Measurements from ENCODE around the gene PIK3CB.
"Not testable (repeated sequence)": the region's sequence is repeated elsewhere in the genome, so short reads cannot be mapped to it uniquely, and the experiment has no call there.

The PIK3CB gene

DNA sequence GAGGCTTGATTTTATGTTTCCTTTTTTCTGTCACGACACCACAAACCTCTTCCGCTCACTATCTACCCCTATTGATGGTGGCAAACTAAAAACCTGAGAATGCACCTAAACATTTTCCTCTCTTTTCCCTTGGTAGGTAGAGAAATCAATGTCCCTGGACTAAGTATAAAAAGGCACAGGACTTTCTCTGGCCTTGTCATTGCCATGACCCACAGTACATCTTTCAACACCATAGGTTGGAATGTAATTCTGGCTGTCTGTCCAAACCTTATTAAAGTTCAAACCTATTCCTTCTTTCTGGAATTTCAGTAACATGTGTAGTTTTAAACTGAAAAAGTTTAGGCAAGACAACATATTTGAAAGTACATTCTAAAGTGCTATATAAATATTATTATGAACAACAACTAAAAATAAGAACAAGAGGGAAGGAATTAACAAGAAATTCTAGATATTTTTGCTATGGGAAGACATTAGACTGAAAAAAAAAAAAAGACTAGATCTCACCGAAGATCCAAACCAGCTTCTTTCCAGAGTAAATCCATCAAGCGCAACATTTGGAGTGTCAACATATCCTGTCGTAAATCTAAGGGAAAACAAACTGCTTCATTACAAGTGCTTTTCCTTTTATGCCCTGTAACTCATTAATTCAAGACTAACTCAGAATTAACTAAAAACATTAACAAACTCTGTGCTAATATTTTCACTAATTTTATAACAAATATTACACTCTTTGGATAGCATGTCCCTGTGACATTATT is 153.1 kb downstream of the PIK3CB start:
- no peak overlapping the region for H3K18ac ChIP-seq (ENCODE audit: low read length)
- H2BK15ac ChIP-seq (ENCODE audit: low read length) = no peak overlapping the region
- H3K4ac ChIP-seq (ENCODE audit: low read length) = no peak overlapping the region
- H3K4me3 ChIP-seq (ENCODE audit: low read length in 2 of 2) = no peak overlapping the region
- peaks cover 5 to 47% of the 10 kb centered on the region in 2 donors for H3K36me3 ChIP-seq (replicated peaks in 1 of 2; ENCODE audit: control insufficient read depth in 2 of 2, insufficient read depth in 2 of 2, low read length in 2 of 2)
- DNase-seq (ENCODE audit: low spot score) = no peak
- H2BK12ac ChIP-seq (ENCODE audit: low read length) = no peak overlapping the region
- no peak overlapping the region for H2AFZ ChIP-seq (ENCODE audit: low read length)
- H2BK5ac ChIP-seq (ENCODE audit: low read length) = no peak overlapping the region
- no peaks in the 10 kb centered on the region for H3K4me1 ChIP-seq (ENCODE audit: control insufficient read depth in 2 of 2, insufficient read depth in 1 of 2, low read depth in 1 of 2, low read length in 2 of 2)
- H2AK5ac ChIP-seq (ENCODE audit: low read depth, low read length) = no peak overlapping the region
- peaks cover 0 to 8% of the 10 kb centered on the region in 2 donors for H3K9me3 ChIP-seq (replicated peaks in 1 of 2; ENCODE audit: control insufficient read depth in 2 of 2, insufficient read depth in 1 of 2, low read depth in 1 of 2, low read length in 2 of 2)
- H3K14ac ChIP-seq (ENCODE audit: low read length) = no peak overlapping the region
- no peaks in the 10 kb centered on the region for H3K27me3 ChIP-seq (ENCODE audit: control insufficient read depth in 3 of 3, insufficient read depth in 3 of 3, low read depth in 1 of 3, low read length in 3 of 3)
- no peak overlapping the region for H2BK120ac ChIP-seq (ENCODE audit: low read depth, low read length)
- no peak overlapping the region for H4K8ac ChIP-seq (ENCODE audit: low read depth, low read length)
- WGBS, 2 donors (ENCODE audit: extremely low coverage in 2 of 2, insufficient read length in 2 of 2, insufficient replicate concordance in 1 of 2) = no CpG with 5 or more reads among the region's 5 CpGs
- H3K9ac ChIP-seq (ENCODE audit: low read depth, low read length, poor library complexity) = no peak overlapping the region
- H3K4me2 ChIP-seq (ENCODE audit: insufficient read depth, low read length, poor library complexity, severe bottlenecking) = no peak overlapping the region
- no peak overlapping the region for H4K91ac ChIP-seq (ENCODE audit: low read depth, low read length, poor library complexity)
- no peak overlapping the region for H3K27ac ChIP-seq (replicated peaks; ENCODE audit: low read length)
- H3K23ac ChIP-seq (ENCODE audit: low read depth, low read length, poor library complexity) = no peak overlapping the region
- no peaks in the 10 kb centered on the region for H3K79me1 ChIP-seq (ENCODE audit: low read depth, low read length)

DNA sequence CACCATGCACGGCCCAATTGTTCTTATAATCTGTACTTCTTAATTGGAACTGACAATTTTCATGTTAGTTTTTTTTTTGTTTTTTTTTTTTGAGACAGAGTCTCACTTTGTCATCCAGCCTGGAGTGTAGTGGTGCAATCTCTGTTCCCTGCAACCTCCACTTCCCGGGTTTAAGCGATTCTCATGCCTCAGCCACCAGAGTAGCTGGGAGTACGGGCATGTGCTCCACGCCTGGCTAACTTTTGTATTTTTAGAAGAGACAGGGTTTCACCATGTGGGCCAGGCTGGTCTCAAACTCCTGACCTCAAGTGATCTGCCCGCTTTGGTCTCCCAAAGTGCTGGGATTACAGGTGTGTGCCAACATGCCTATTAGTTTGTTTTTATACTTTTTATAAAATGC is 153.8 kb downstream of the PIK3CB start:
- H2BK12ac ChIP-seq (ENCODE audit: low read length); H4K91ac ChIP-seq (ENCODE audit: low read depth, low read length, poor library complexity); H3K79me1 ChIP-seq (ENCODE audit: low read depth, low read length); H3K27ac ChIP-seq (replicated peaks; ENCODE audit: low read length); H2AK5ac ChIP-seq (ENCODE audit: low read depth, low read length); H3K14ac ChIP-seq (ENCODE audit: low read length); H2BK120ac ChIP-seq (ENCODE audit: low read depth, low read length); H2BK5ac ChIP-seq (ENCODE audit: low read length); H3K23ac ChIP-seq (ENCODE audit: low read depth, low read length, poor library complexity); H3K9ac ChIP-seq (ENCODE audit: low read depth, low read length, poor library complexity); H2AFZ ChIP-seq (ENCODE audit: low read length); H4K8ac ChIP-seq (ENCODE audit: low read depth, low read length); H3K27me3 ChIP-seq (ENCODE audit: control insufficient read depth in 3 of 3, insufficient read depth in 3 of 3, low read depth in 1 of 3, low read length in 3 of 3); H2BK15ac ChIP-seq (ENCODE audit: low read length); H3K4me1 ChIP-seq (ENCODE audit: control insufficient read depth in 2 of 2, insufficient read depth in 1 of 2, low read depth in 1 of 2, low read length in 2 of 2); H3K18ac ChIP-seq (ENCODE audit: low read length); DNase-seq (ENCODE audit: low spot score); H3K4me3 ChIP-seq (ENCODE audit: low read length in 2 of 2); H3K4ac ChIP-seq (ENCODE audit: low read length); H3K4me2 ChIP-seq (ENCODE audit: insufficient read depth, low read length, poor library complexity, severe bottlenecking): not testable (repeated sequence)
- Histone ChIP-seq H3K9me3 (replicated peaks in 1 of 2; ENCODE audit: control insufficient read depth in 2 of 2, insufficient read depth in 1 of 2, low read depth in 1 of 2, low read length in 2 of 2) (peaks cover 0 to 15% of the 10 kb centered on the region in 2 donors), H3K36me3 (replicated peaks in 1 of 2; ENCODE audit: control insufficient read depth in 2 of 2, insufficient read depth in 2 of 2, low read length in 2 of 2) (peaks cover 5 to 46% of the 10 kb centered on the region in 2 donors)
- WGBS, 2 donors (ENCODE audit: extremely low coverage in 2 of 2, insufficient read length in 2 of 2, insufficient replicate concordance in 1 of 2) = no CpG with 5 or more reads among the region's 6 CpGs

- no peak overlapping the region for H4K8ac ChIP-seq (ENCODE audit: low read depth, low read length)
- H2AK5ac ChIP-seq (ENCODE audit: low read depth, low read length) = no peak overlapping the region
- no peaks in the 10 kb centered on the region for H3K79me1 ChIP-seq (ENCODE audit: low read depth, low read length)
- peaks cover 0 to 6% of the 10 kb centered on the region in 2 donors for H3K4me1 ChIP-seq (ENCODE audit: control insufficient read depth in 2 of 2, insufficient read depth in 1 of 2, low read depth in 1 of 2, low read length in 2 of 2)
- WGBS, 2 donors (ENCODE audit: extremely low coverage in 2 of 2, insufficient read length in 2 of 2, insufficient replicate concordance in 1 of 2) = no CpG with 5 or more reads among the region's 5 CpGs
- H3K4me3 ChIP-seq (ENCODE audit: low read length in 2 of 2) = no peak overlapping the region
- H3K9ac ChIP-seq (ENCODE audit: low read depth, low read length, poor library complexity) = no peak overlapping the region
- DNase-seq (ENCODE audit: low spot score) = no peak
- no peak overlapping the region for H2BK5ac ChIP-seq (ENCODE audit: low read length)
- no peak overlapping the region for H2BK15ac ChIP-seq (ENCODE audit: low read length)
- H3K23ac ChIP-seq (ENCODE audit: low read depth, low read length, poor library complexity) = no peak overlapping the region
- no peak overlapping the region for H2BK12ac ChIP-seq (ENCODE audit: low read length)
- H3K14ac ChIP-seq (ENCODE audit: low read length) = no peak overlapping the region
- H3K4me2 ChIP-seq (ENCODE audit: insufficient read depth, low read length, poor library complexity, severe bottlenecking) = no peak overlapping the region
- H2AFZ ChIP-seq (ENCODE audit: low read length) = no peak overlapping the region
- H3K36me3 ChIP-seq (replicated peaks in 1 of 2; ENCODE audit: control insufficient read depth in 2 of 2, insufficient read depth in 2 of 2, low read length in 2 of 2) = peaks cover 7 to 42% of the 10 kb centered on the region in 2 donors
- no peaks in the 10 kb centered on the region for H3K27me3 ChIP-seq (ENCODE audit: control insufficient read depth in 3 of 3, insufficient read depth in 3 of 3, low read depth in 1 of 3, low read length in 3 of 3)
- no peak overlapping the region for H2BK120ac ChIP-seq (ENCODE audit: low read depth, low read length)
- H3K4ac ChIP-seq (ENCODE audit: low read length) = no peak overlapping the region
- H3K27ac ChIP-seq (replicated peaks; ENCODE audit: low read length) = no peak overlapping the region
- peaks cover 2 to 31% of the 10 kb centered on the region in 2 donors for H3K9me3 ChIP-seq (replicated peaks in 1 of 2; ENCODE audit: control insufficient read depth in 2 of 2, insufficient read depth in 1 of 2, low read depth in 1 of 2, low read length in 2 of 2)
- no peak overlapping the region for H4K91ac ChIP-seq (ENCODE audit: low read depth, low read length, poor library complexity)
- no peak overlapping the region for H3K18ac ChIP-seq (ENCODE audit: low read length)
These were observed 155.8 kb downstream of the PIK3CB start for GRCh38 chr3:138678874-138679392.

GRCh38 chr3:138678086-138678485 is 156.6 kb downstream of the PIK3CB start:
- H3K36me3 ChIP-seq (replicated peaks in 1 of 2; ENCODE audit: control insufficient read depth in 2 of 2, insufficient read depth in 2 of 2, low read length in 2 of 2) = peaks cover 7 to 36% of the 10 kb centered on the region in 2 donors
- H2BK12ac ChIP-seq (ENCODE audit: low read length) = no peak overlapping the region
- no peak overlapping the region for H2AK5ac ChIP-seq (ENCODE audit: low read depth, low read length)
- no peak overlapping the region for H3K4me2 ChIP-seq (ENCODE audit: insufficient read depth, low read length, poor library complexity, severe bottlenecking)
- no peak overlapping the region for H4K91ac ChIP-seq (ENCODE audit: low read depth, low read length, poor library complexity)
- H2BK15ac ChIP-seq (ENCODE audit: low read length) = no peak overlapping the region
- H3K4ac ChIP-seq (ENCODE audit: low read length) = no peak overlapping the region
- no peak overlapping the region for H2AFZ ChIP-seq (ENCODE audit: low read length)
- no peaks in the 10 kb centered on the region for H3K27me3 ChIP-seq (ENCODE audit: control insufficient read depth in 3 of 3, insufficient read depth in 3 of 3, low read depth in 1 of 3, low read length in 3 of 3)
- no peak overlapping the region for H2BK120ac ChIP-seq (ENCODE audit: low read depth, low read length)
- H3K27ac ChIP-seq (replicated peaks; ENCODE audit: low read length) = no peak overlapping the region
- H3K4me1 ChIP-seq (ENCODE audit: control insufficient read depth in 2 of 2, insufficient read depth in 1 of 2, low read depth in 1 of 2, low read length in 2 of 2) = peaks cover 0 to 13% of the 10 kb centered on the region in 2 donors
- no peaks in the 10 kb centered on the region for H3K79me1 ChIP-seq (ENCODE audit: low read depth, low read length)
- no peak for DNase-seq (ENCODE audit: low spot score)
- no peak overlapping the region for H3K23ac ChIP-seq (ENCODE audit: low read depth, low read length, poor library complexity)
- no peak overlapping the region for H3K9ac ChIP-seq (ENCODE audit: low read depth, low read length, poor library complexity)
- H3K18ac ChIP-seq (ENCODE audit: low read length) = no peak overlapping the region
- H3K14ac ChIP-seq (ENCODE audit: low read length) = no peak overlapping the region
- no CpG with 5 or more reads among the region's 1 CpG for WGBS, 2 donors (ENCODE audit: extremely low coverage in 2 of 2, insufficient read length in 2 of 2, insufficient replicate concordance in 1 of 2)
- peaks cover 2 to 31% of the 10 kb centered on the region in 2 donors for H3K9me3 ChIP-seq (replicated peaks in 1 of 2; ENCODE audit: control insufficient read depth in 2 of 2, insufficient read depth in 1 of 2, low read depth in 1 of 2, low read length in 2 of 2)
- H2BK5ac ChIP-seq (ENCODE audit: low read length) = no peak overlapping the region
- H4K8ac ChIP-seq (ENCODE audit: low read depth, low read length) = no peak overlapping the region
- H3K4me3 ChIP-seq (ENCODE audit: low read length in 2 of 2) = no peak overlapping the region

Measured in neuronal stem cell (in vitro differentiated cells).